K562 (cell line): ENCODE data around the gene PPM1M. TPM values are rescaled to one million over a fixed set of nuclear protein-coding genes. Genes with fewer than 3 reads are reported as not detected.

Source experiments
- ATAC-seq: fragments of 200-7000 bp; cut with Tn5 transposase; 3 replicates; pipeline ENCODE4 v1.9.1; 2020; ENCODE audit warnings: moderate library complexity
- BruUV-seq: library from RNA; stranded (reverse); fragments of 400-500 nt; replicated peaks from 2 replicates; lab custom pipeline; 2021; lab: Mats Ljungman, UMichigan
- CTCF ChIA-PET: fragments of 300-600 bp; formaldehyde crosslinking; extraction: SDS; loops from one replicate; lab custom pipeline; 2021; ENCODE audit warnings: low intra/inter-chr PET ratio; lab: Yijun Ruan, JAX
- POLR2A ChIA-PET: fragments of 300-600, 350-650 bp; sonication (Branson Sonifier 250); formaldehyde crosslinking; extraction: SDS; loops from one replicate; lab custom pipeline; 2021; ENCODE audit warnings: antibody characterized with exemption, inconsistent platforms; lab: Yijun Ruan, JAX
- DNase-seq, 4 experiments: peaks; one replicate each; pipeline versions ENCODE4 v3.0.0 to v3.0.0-alpha.2; 2011 to 2018; ENCODE audit warnings: low spot score in 3 of 4, mixed read lengths in 3 of 4; ENCODE audit errors: extremely low read depth in 1 of 4
- FAIRE-seq: peaks from 2 replicates; lab custom pipeline; 2011; peaks lifted over from hg19 to GRCh38; lab: Jason Lieb, UNC
- H2AFZ ChIP-seq: 2 replicates; pipeline ENCODE4 v1.6.0; 2011; ENCODE audit warnings: low read depth, low read length, control low read depth, inconsistent platforms
- H3K27ac ChIP-seq: fragments of 200-600 bp; 3 replicates; pipeline ENCODE4 v1.8.0; 2011; ENCODE audit warnings: low read depth, mild to moderate bottlenecking, control low read depth, inconsistent platforms, low read length, moderate library complexity, mixed read lengths; ENCODE audit errors: extremely low read depth
- H3K27me3 ChIP-seq, 2 experiments: fragments of 300-600 bp in 1 of 2; 2 replicates in 1 of 2; 3 replicates in 1 of 2; pipeline versions ENCODE4 v1.6.0 to v1.8.0; 2011; ENCODE audit warnings: inconsistent platforms in 2 of 2, low read length in 2 of 2, mild to moderate bottlenecking in 1 of 2, mixed read lengths in 1 of 2, moderate library complexity in 1 of 2; ENCODE audit not compliant: control insufficient read depth in 2 of 2, insufficient read depth in 2 of 2
- H3K36me3 ChIP-seq: fragments of 300-600 bp; 3 replicates; pipeline ENCODE4 v1.8.0; 2011; ENCODE audit warnings: mild to moderate bottlenecking, low read length, inconsistent platforms; ENCODE audit not compliant: control insufficient read depth, insufficient read depth
- H3K4me1 ChIP-seq, 2 experiments: fragments of 200-600 bp in 1 of 2; replicated peaks in 1 of 2; 2 replicates in 1 of 2; 3 replicates in 1 of 2; pipeline versions ENCODE4 v1.5.1 to v1.8.0; 2011; ENCODE audit warnings: inconsistent platforms in 2 of 2, low read length in 2 of 2, mild to moderate bottlenecking in 1 of 2, mixed read lengths in 1 of 2, moderate library complexity in 1 of 2; ENCODE audit not compliant: control insufficient read depth in 2 of 2, insufficient read depth in 2 of 2
- H3K4me2 ChIP-seq: 2 replicates; pipeline ENCODE4 v1.6.1; 2011; ENCODE audit warnings: low read length, control low read depth, inconsistent platforms, mixed read lengths; ENCODE audit not compliant: insufficient read depth
- H3K4me3 ChIP-seq: fragments of 200-600 bp; sonication (generic), shearing (Covaris generic); 2 replicates; pipeline ENCODE4 v1.5.1; 2016; ENCODE audit warnings: control low read depth, inconsistent platforms
- H3K79me2 ChIP-seq: fragments of 200-600 bp; 3 replicates; pipeline ENCODE4 v1.8.0; 2011; ENCODE audit warnings: low read length, inconsistent platforms; ENCODE audit not compliant: control insufficient read depth, insufficient read depth
- H3K9ac ChIP-seq, 2 experiments: 2 replicates each; pipeline versions ENCODE4 v1.6.0 to v1.6.1; 2011; ENCODE audit warnings: low read depth in 2 of 2, low read length in 2 of 2, control low read depth in 1 of 2, inconsistent platforms in 1 of 2, mild to moderate bottlenecking in 1 of 2, mixed read lengths in 1 of 2; ENCODE audit not compliant: insufficient read depth in 1 of 2
- H3K9me1 ChIP-seq: one replicate; pipeline ENCODE4 v1.6.0; 2011; ENCODE audit warnings: inconsistent platforms, mild to moderate bottlenecking, low read length, moderate library complexity; ENCODE audit not compliant: control insufficient read depth, insufficient read depth
- H3K9me3 ChIP-seq: replicated peaks from 2 replicates; pipeline ENCODE4 v1.5.1; 2011; ENCODE audit warnings: low read depth, low read length, inconsistent platforms; ENCODE audit not compliant: control insufficient read depth, insufficient read depth
- H4K20me1 ChIP-seq: replicated peaks from 2 replicates; pipeline ENCODE4 v1.6.1; 2011; ENCODE audit warnings: low read length, inconsistent platforms, mixed read lengths; ENCODE audit not compliant: control insufficient read depth, insufficient read depth
- FIP1L1 ChIP-seq: fragments of 200-400 bp; formaldehyde crosslinking; IDR thresholded peaks from 2 replicates; pipeline ENCODE4 v1.6.1; 2018; ENCODE audit warnings: mild to moderate bottlenecking, low read depth, low read length; ENCODE audit not compliant: poor library complexity, severe bottlenecking
- HMGXB4 ChIP-seq: sonication (generic); formaldehyde crosslinking; IDR thresholded peaks from 2 replicates; pipeline ENCODE4 v1.8.1; 2023; ENCODE audit warnings: mild to moderate bottlenecking, missing genetic modification reagents
- MITF ChIP-seq: IDR thresholded peaks from 2 replicates; pipeline ENCODE4 v1.6.1; 2014; ENCODE audit warnings: antibody characterized with exemption
- POLR2G ChIP-seq: fragments of 200-400 bp; formaldehyde crosslinking; IDR thresholded peaks from 2 replicates; pipeline ENCODE4 v1.6.1; 2017; ENCODE audit warnings: low read depth, mild to moderate bottlenecking, antibody characterized with exemption, low read length, moderate library complexity
- WGBS: fragments of 100-300 bp; shearing (Covaris generic); methylation state at CpG from one replicate; pipeline ENCODE4 v1.1.6; 2016; ENCODE audit warnings: low coverage, mixed read lengths; ENCODE audit not compliant: insufficient coverage; ENCODE audit errors: missing lambda C conversion rate; 5-methylcytosine and 5-hydroxymethylcytosine counted together
- in situ Hi-C: fragments of 300-500 bp; cut with MboI; formaldehyde crosslinking; loops from 4 replicates; pipeline ENCODE4 v1.15.0; 2018; ENCODE audit warnings: inconsistent platforms, mixed read lengths
- intact Hi-C: fragments of 100-400 bp; cut with micrococcal nuclease; formaldehyde crosslinking; loops from 2 replicates; pipeline ENCODE4 v1.14.2; 2022
- polyA plus RNA-seq, 8 experiments: library from polyadenylated mRNA; depleted of rRNA in 4 of 8; stranded (reverse) in 5 of 8; unstranded in 3 of 8; fragments of >200 nt; fragmentation: Nextera tagmentation in 2 of 8; fragmentation: Illumina TruSeq in 1 of 8; extraction: Ambion mirVana in 2 of 8; extraction: Trizol in 1 of 8; gene quantifications; 2 replicates each; pipeline versions ENCODE4 v1.2.1 to v1.2.3, GENCODE V29; 2011 to 2014; ENCODE audit warnings: inconsistent platforms in 1 of 8, missing spikeins in 1 of 8
- total RNA-seq, 7 experiments: library from RNA; depleted of rRNA in 6 of 7; stranded (reverse); fragments of >200 nt in 6 of 7; fragmentation: Illumina TruSeq in 2 of 7; extraction: Trizol in 2 of 7; gene quantifications; 2 replicates each; pipeline versions ENCODE4 v1.2.1 to v1.2.3, GENCODE V29; 2011 to 2021; ENCODE audit warnings: low replicate concordance in 1 of 7

PPM1M gene
- total and polyA plus RNA-seq, 9 of the 15 experiments (the other 6 are each of a cell fraction or from before 2014, with no cell fraction given) = 1.4 to 9.2 (median 4.4) TPM

GRCh38 chr3:52246264-52246620 lies 683 bp downstream of the PPM1M start (continued):
- TF ChIP-seq MITF (no peak), FIP1L1 (no peak)

- peaks cover 17% of the 10 kb centered on the region; the same call in 1 of the 3 replicates for H3K36me3 ChIP-seq
- CTCF ChIA-PET = no interaction called here
- intact Hi-C loops = no loop called here
- H3K4me2 ChIP-seq = no peak overlapping the region
- in situ Hi-C loops = no loop called here
- DNase-seq (no peak), FAIRE-seq (no peak), ATAC-seq (no peak)
- H3K79me2 ChIP-seq = no peaks in the 10 kb centered on the region
- no peak overlapping the region for H3K27ac ChIP-seq
- POLR2A ChIA-PET = interaction anchor here (0.6 to 1.9 kb wide), 8 partner anchors 8 to 31 kb away, joined by 3 to 8 read pairs (median 5); partner anchors contain the start of genes TLR9 and WDR82
- WGBS = 86% methylated on average over 14 of the region's 14 CpGs
- H3K4me1 ChIP-seq = peaks cover 15 to 21% of the 10 kb centered on the region in 2 experiments; a peak in 4 of 5 replicates
- no peak overlapping the region for H2AFZ ChIP-seq
- H3K9ac ChIP-seq = no peak overlapping the region
- no peaks in the 10 kb centered on the region for H3K9me1 ChIP-seq
- BruUV-seq = no TSS peak
- no peaks in the 10 kb centered on the region for H3K27me3 ChIP-seq
- no peaks in the 10 kb centered on the region for H3K9me3 ChIP-seq
- no peak overlapping the region for H3K4me3 ChIP-seq
- H4K20me1 ChIP-seq = 0 out of 2 replicates have a peak, but pooled peaks cover 6% of the 10 kb centered on the region
- TF ChIP-seq HMGXB4 (CRISPR knock-in tag) (no peak), POLR2G (peak; percentile 45)
Observed at GRCh38 chr3:52246728-52247408, 1.3 kb downstream of the PPM1M start.
